ENCODE data around the gene SMARCE1.

- TF ChIP-seq TAF1 (IDR thresholded peaks at IDR 0.05; ENCODE audit: borderline replicate concordance, insufficient read depth, low read length) (no peak), REST (IDR thresholded peaks at IDR 0.05; ENCODE audit: insufficient read depth in 1 of 2, low read depth in 2 of 2, low read length in 2 of 2) (no peak)
Observed at GRCh38 chr17:40590742-40591141, 56.9 kb downstream of the SMARCE1 start.

Measured in PFSK-1 (cell line).